B cell (primary cell): ENCODE data around the gene TEPSIN. TPM values are rescaled to one million over a fixed set of nuclear protein-coding genes. Genes with fewer than 3 reads are reported as not detected.

Experiments
- ATAC-seq: fragments of 200-7000 bp; cut with Tn5 transposase; one replicate; pipeline ENCODE4 v1.10.0; 2021; ENCODE audit warnings: low read depth, mild to moderate bottlenecking, moderate number of reproducible peaks, moderate library complexity
- CTCF ChIA-PET: fragments of 350-600 bp; sonication (Branson Sonifier 250); formaldehyde crosslinking; loops from one replicate; lab custom pipeline; 2021; ENCODE audit warnings: antibody characterized with exemption, inconsistent platforms; lab: Charles Lee
- POLR2A ChIA-PET: fragments of 350-600 bp; sonication (Branson Sonifier 250); formaldehyde crosslinking; loops from one replicate; lab custom pipeline; 2021; ENCODE audit warnings: antibody characterized with exemption; lab: Charles Lee
- DNase-seq: peaks from one replicate; pipeline ENCODE4 v3.0.0; 2013
- H2AFZ ChIP-seq: 2 replicates; pipeline ENCODE4 v1.6.1; 2012; ENCODE audit warnings: mild to moderate bottlenecking, low read depth, low read length; ENCODE audit not compliant: insufficient read depth, poor library complexity, severe bottlenecking
- H3K27ac ChIP-seq, 2 donors: 1 replicate in 1 of 2; 2 replicates in 1 of 2; pipeline ENCODE4 v1.5.1; 2012 to 2013; ENCODE audit warnings: low read length in 2 of 2, mild to moderate bottlenecking in 2 of 2, moderate library complexity in 1 of 2
- H3K27me3 ChIP-seq, 4 experiments: fragments of 200-600 bp in 1 of 4; sonication (generic) in 1 of 4; replicated peaks in 1 of 4; 1 replicate in 2 of 4; 2 replicates in 2 of 4; pipeline versions ENCODE4 v1.6.1 to v1.7.0; 2013 to 2016; ENCODE audit warnings: low read length in 3 of 4, mild to moderate bottlenecking in 2 of 4, mixed read lengths in 1 of 4, moderate library complexity in 1 of 4; ENCODE audit not compliant: insufficient read depth in 4 of 4, control insufficient read depth in 3 of 4; ENCODE audit errors: control extremely low read depth in 1 of 4
- H3K36me3 ChIP-seq, 2 experiments: replicated peaks in 1 of 2; 1 replicate in 1 of 2; 2 replicates in 1 of 2; pipeline versions ENCODE4 v1.6.1 to v1.7.1; 2013; ENCODE audit warnings: low read length in 1 of 2; ENCODE audit not compliant: insufficient read depth in 2 of 2, control insufficient read depth in 1 of 2; ENCODE audit errors: control extremely low read depth in 1 of 2, extremely low read depth in 1 of 2
- H3K4me1 ChIP-seq, 2 donors: fragments of 200-600 bp in 1 of 2; sonication (generic) in 1 of 2; 1 replicate in 1 of 2; 2 replicates in 1 of 2; pipeline versions ENCODE4 v1.5.1 to v1.6.1; 2013 to 2017; ENCODE audit warnings: low read length in 2 of 2; ENCODE audit not compliant: control insufficient read depth in 2 of 2, insufficient read depth in 2 of 2
- H3K4me2 ChIP-seq: replicated peaks from 2 replicates; pipeline ENCODE3; 2012; ENCODE audit warnings: mild to moderate bottlenecking, low read depth, low read length; ENCODE audit not compliant: poor library complexity, severe bottlenecking
- H3K4me3 ChIP-seq, 5 experiments: fragments of 200-600 bp in 1 of 5; sonication (generic) in 1 of 5; 1 replicate in 3 of 5; 2 replicates in 2 of 5; pipeline versions ENCODE4 v1.5.1 to v1.7.0; 2011 to 2016; ENCODE audit warnings: low read length in 4 of 5, mild to moderate bottlenecking in 4 of 5, low read depth in 2 of 5, control low read depth in 1 of 5, moderate library complexity in 1 of 5; ENCODE audit not compliant: insufficient read depth in 1 of 5; ENCODE audit errors: control extremely low read depth in 1 of 5, extremely low read depth in 1 of 5
- H3K79me2 ChIP-seq: fragments of 200-600 bp; sonication (generic); one replicate; pipeline ENCODE4 v1.6.0; 2016; ENCODE audit warnings: low read length; ENCODE audit not compliant: control insufficient read depth, insufficient read depth
- H3K9ac ChIP-seq: fragments of 200-600 bp; sonication (generic); 2 replicates; pipeline ENCODE4 v1.6.1; 2017; ENCODE audit warnings: mild to moderate bottlenecking, low read length, moderate library complexity
- H3K9me3 ChIP-seq, 3 donors: one replicate each; pipeline versions ENCODE4 v1.6.1 to v1.7.1; 2013; ENCODE audit warnings: low read length in 2 of 3; ENCODE audit not compliant: control insufficient read depth in 2 of 3, insufficient read depth in 1 of 3; ENCODE audit errors: control extremely low read depth in 1 of 3
- H4K20me1 ChIP-seq: 2 replicates; pipeline ENCODE4 v1.6.0; 2012; ENCODE audit warnings: mild to moderate bottlenecking, low read length; ENCODE audit not compliant: insufficient read depth, control insufficient read depth, poor library complexity, severe bottlenecking
- H3K27ac Mint-ChIP-seq: one replicate; pipeline ENCODE4 v1.8.0; 2021; ENCODE audit warnings: mixed read lengths
- H3K27me3 Mint-ChIP-seq: one replicate; pipeline ENCODE4 v1.8.0; 2021; ENCODE audit warnings: mixed read lengths
- H3K4me1 Mint-ChIP-seq: one replicate; pipeline ENCODE4 v1.8.0; 2021; ENCODE audit warnings: mixed read lengths
- H3K4me3 Mint-ChIP-seq: one replicate; pipeline ENCODE4 v1.8.0; 2021; ENCODE audit warnings: mixed read lengths
- H3K9me3 Mint-ChIP-seq: one replicate; pipeline ENCODE4 v1.8.0; 2022; ENCODE audit warnings: mixed read lengths; ENCODE audit not compliant: insufficient read depth
- EZH2 ChIP-seq: IDR thresholded peaks from 2 replicates; pipeline ENCODE4 v1.6.1; 2012; ENCODE audit warnings: borderline replicate concordance, low read depth, mild to moderate bottlenecking, moderate library complexity, low read length; ENCODE audit not compliant: insufficient read depth, poor library complexity, severe bottlenecking
- WGBS: methylation state at CpG from one replicate; pipeline ENCODE4 v1.1.5; 2013; ENCODE audit warnings: missing lambda C conversion rate; ENCODE audit not compliant: insufficient coverage; 5-methylcytosine and 5-hydroxymethylcytosine counted together
- intact Hi-C: fragments of 100-400 bp; cut with micrococcal nuclease; formaldehyde crosslinking; loops from one replicate; pipeline ENCODE4 v1.10.0; 2022
- polyA plus RNA-seq: library from polyadenylated mRNA; depleted of rRNA; stranded (reverse); fragments of >200 nt; gene quantifications from 2 replicates; pipeline ENCODE4 v1.2.3, GENCODE V29; 2012
- total RNA-seq, 2 donors: library from RNA; stranded (reverse); fragments of 120-200 nt in 1 of 2; gene quantifications; 1 replicate in 1 of 2; 2 replicates in 1 of 2; pipeline versions ENCODE4 v1.2.3 to v1.2.4, GENCODE V29; 2013 to 2022
- TF ChIP-seq, protein P1 (sequence below): fragments of 200-600 bp; IDR thresholded peaks from one replicate; pipeline ENCODE4 v1.8.0; 2022; ENCODE audit warnings: antibody characterized with exemption, mild to moderate bottlenecking

The TEPSIN gene
- total and polyA plus RNA-seq, 2 donors (not counting 1 experiment from before 2014, with no cell fraction given), result 180 to 273 TPM

DNA sequence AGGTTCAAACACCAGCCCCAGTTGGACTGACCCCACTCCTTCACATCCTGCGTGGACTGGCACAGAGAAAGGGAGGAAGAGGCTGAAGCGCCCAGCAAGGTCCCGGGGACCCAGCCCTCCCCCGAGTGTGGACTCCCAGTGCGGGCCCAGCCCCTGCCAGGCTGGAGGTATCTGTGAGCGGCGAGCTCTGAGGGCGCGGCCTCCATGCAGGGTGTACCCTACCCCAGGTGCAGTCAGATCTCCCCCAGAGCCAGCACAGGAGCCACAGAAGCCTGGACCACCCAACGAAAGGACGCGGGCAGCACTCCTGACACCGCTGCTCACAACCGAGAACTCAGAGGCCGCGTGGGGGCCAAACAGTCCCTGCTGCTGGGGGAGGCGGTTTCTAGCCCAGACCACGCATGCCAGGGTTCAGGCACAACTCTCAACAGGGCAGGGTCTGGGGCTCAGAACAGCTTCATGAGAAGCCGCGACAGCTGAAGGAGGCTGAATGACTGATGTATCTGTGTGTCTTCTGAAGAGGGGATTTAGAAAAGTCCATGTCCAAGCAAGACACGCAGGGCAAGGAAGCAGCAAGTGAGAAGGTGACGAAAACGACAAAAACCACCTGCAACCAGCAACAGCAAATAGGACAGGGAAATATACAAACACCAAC is 47.8 kb upstream of the TEPSIN start:
- ChIA-PET POLR2A (no interaction called here), CTCF (interaction anchor here (1.2 kb wide), 1 partner anchor 313 kb away, joined by 4 read pairs; no protein-coding TSS in a partner anchor)
- no peak for DNase-seq
- H3K27ac Mint-ChIP-seq, result peak overlapping the region; percentile 65
- Histone ChIP-seq H3K9ac (no peak overlapping the region), H3K4me1 (peaks cover 19 to 27% of the 10 kb centered on the region in 2 donors), H4K20me1 (peaks cover 67% of the 10 kb centered on the region), H3K9me3 (no peaks in the 10 kb centered on the region), H3K4me2 (peak overlapping the region; percentile 88), H3K27me3 (no peaks in the 10 kb centered on the region), H3K36me3 (peaks cover 0 to 45% of the 10 kb centered on the region in 2 experiments), H3K4me3 (no peak overlapping the region), H2AFZ (no peak overlapping the region), H3K79me2 (peaks cover 95% of the 10 kb centered on the region), H3K27ac (peak overlapping the region in 1 of 2 donors; percentile 71)
- ATAC-seq, result no peak
- no peak for TF ChIP-seq EZH2
- TF ChIP-seq, protein P1, sequence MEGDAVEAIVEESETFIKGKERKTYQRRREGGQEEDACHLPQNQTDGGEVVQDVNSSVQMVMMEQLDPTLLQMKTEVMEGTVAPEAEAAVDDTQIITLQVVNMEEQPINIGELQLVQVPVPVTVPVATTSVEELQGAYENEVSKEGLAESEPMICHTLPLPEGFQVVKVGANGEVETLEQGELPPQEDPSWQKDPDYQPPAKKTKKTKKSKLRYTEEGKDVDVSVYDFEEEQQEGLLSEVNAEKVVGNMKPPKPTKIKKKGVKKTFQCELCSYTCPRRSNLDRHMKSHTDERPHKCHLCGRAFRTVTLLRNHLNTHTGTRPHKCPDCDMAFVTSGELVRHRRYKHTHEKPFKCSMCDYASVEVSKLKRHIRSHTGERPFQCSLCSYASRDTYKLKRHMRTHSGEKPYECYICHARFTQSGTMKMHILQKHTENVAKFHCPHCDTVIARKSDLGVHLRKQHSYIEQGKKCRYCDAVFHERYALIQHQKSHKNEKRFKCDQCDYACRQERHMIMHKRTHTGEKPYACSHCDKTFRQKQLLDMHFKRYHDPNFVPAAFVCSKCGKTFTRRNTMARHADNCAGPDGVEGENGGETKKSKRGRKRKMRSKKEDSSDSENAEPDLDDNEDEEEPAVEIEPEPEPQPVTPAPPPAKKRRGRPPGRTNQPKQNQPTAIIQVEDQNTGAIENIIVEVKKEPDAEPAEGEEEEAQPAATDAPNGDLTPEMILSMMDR, result no peak
- H3K4me3 Mint-ChIP-seq, result peak overlapping the region; percentile 56
- 92% methylated on average over 18 of the region's 23 CpGs for WGBS
- no peaks in the 10 kb centered on the region for H3K9me3 Mint-ChIP-seq
- no peaks in the 10 kb centered on the region for H3K27me3 Mint-ChIP-seq
- H3K4me1 Mint-ChIP-seq, result peaks cover 37% of the 10 kb centered on the region
- intact Hi-C loops, result no loop called here

DNA sequence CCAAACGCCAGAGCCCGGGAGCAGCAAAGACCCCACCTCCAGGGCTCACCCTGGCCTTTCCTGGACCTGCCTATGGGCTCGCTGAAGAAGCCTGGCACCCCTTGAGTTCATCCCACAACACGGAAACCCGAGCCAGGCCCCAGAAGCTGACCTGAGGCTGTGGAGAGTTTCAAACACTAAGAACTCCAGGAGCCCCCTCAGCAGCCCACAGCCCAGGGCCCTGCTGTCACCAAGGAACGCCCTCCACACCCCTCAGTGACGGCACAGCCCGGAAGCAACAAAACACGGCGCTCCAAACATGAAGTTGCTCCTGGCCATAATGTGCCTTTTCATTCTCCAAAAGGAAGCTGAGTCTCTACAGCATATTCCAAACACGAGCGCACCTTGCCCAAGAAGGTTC is 47.0 kb upstream of the TEPSIN start:
- Histone ChIP-seq H3K79me2 (peaks cover 95% of the 10 kb centered on the region), H3K9me3 (no peaks in the 10 kb centered on the region), H4K20me1 (peaks cover 67% of the 10 kb centered on the region), H3K9ac (peak overlapping the region; percentile 70), H3K36me3 (peaks cover 0 to 46% of the 10 kb centered on the region in 2 experiments), H3K4me1 (peaks cover 16 to 23% of the 10 kb centered on the region in 2 donors), H3K4me3 (peak overlapping the region; percentile 44 to 73 (median 68)), H3K27ac (peak overlapping the region; percentile 11 to 71), H3K27me3 (no peaks in the 10 kb centered on the region), H3K4me2 (peak overlapping the region; percentile 88), H2AFZ (peak overlapping the region; percentile 90)
- intact Hi-C loops, result no loop called here
- DNase-seq, result no peak
- TF ChIP-seq EZH2, result no peak
- TF ChIP-seq, protein P1, result no peak
- Mint-ChIP-seq H3K27ac (peak overlapping the region; percentile 85), H3K4me1 (peaks cover 32% of the 10 kb centered on the region), H3K9me3 (no peaks in the 10 kb centered on the region), H3K27me3 (no peaks in the 10 kb centered on the region), H3K4me3 (peak overlapping the region; percentile 88)
- ChIA-PET POLR2A (no interaction called here), CTCF (no interaction called here)
- 55% methylated on average over 12 of the region's 12 CpGs for WGBS
- ATAC-seq, result no peak
